Right lobe of liver (tissue), 6 donors: ENCODE measurements around the gene SCG3. TPM values are rescaled to one million over a fixed set of nuclear protein-coding genes. Genes with fewer than 3 reads are reported as not detected.
A peak's percentile ranks its signal among the peaks of the same experiment; 100 is the strongest.

Experiments used
- ATAC-seq, 4 donors: fragments of 200-7000 bp; cut with Tn5 transposase; one replicate each; pipeline ENCODE4 v1.9.1; 2020; ENCODE audit warnings: mild to moderate bottlenecking in 4 of 4, moderate library complexity in 4 of 4
- DNase-seq, 3 donors: peaks; one replicate each; pipeline ENCODE4 v3.0.0-alpha.2; 2020
- H3K27ac ChIP-seq, 3 donors: fragments of 200-600 bp; one replicate each; pipeline ENCODE4 v1.8.0; 2022
- H3K27me3 ChIP-seq, 2 donors: fragments of 200-600 bp; one replicate each; pipeline ENCODE4 v1.8.0; 2022
- H3K36me3 ChIP-seq, 4 donors: fragments of 200-600 bp; sonication (generic) in 1 of 4; one replicate each; pipeline versions ENCODE4 v1.5.1 to v1.8.0; 2017 to 2022; ENCODE audit warnings: control low read depth in 1 of 4
- H3K4me1 ChIP-seq, 4 donors: fragments of 200-600 bp; sonication (generic) in 1 of 4; one replicate each; pipeline versions ENCODE4 v1.5.1 to v1.8.0; 2017 to 2022; ENCODE audit warnings: control low read depth in 1 of 4
- H3K4me3 ChIP-seq, 3 donors: fragments of 200-600 bp; one replicate each; pipeline ENCODE4 v1.8.0; 2022
- H3K9me3 ChIP-seq, 4 donors: fragments of 200-600 bp; sonication (generic) in 1 of 4; one replicate each; pipeline versions ENCODE4 v1.5.1 to v1.8.0; 2017 to 2022; ENCODE audit warnings: control low read depth in 1 of 4
- CTCF ChIP-seq, 4 donors: fragments of 200-600 bp in 3 of 4; fragments of 450-650 bp in 1 of 4; IDR thresholded peaks; one replicate each; pipeline versions ENCODE4 v1.5.1 to v1.8.0; 2016 to 2022; ENCODE audit warnings: antibody characterized with exemption in 4 of 4, mild to moderate bottlenecking in 2 of 4
- POLR2A ChIP-seq: fragments of 450-650 bp; IDR thresholded peaks from one replicate; pipeline ENCODE4 v1.6.1; 2017; ENCODE audit warnings: antibody characterized with exemption, mild to moderate bottlenecking
- WGBS: methylation state at CpG from one replicate; pipeline ENCODE4 v1.1.6; 2018; ENCODE audit warnings: low coverage, low lambda C conversion rate; ENCODE audit not compliant: insufficient coverage; ENCODE audit errors: missing lambda C conversion rate; 5-methylcytosine and 5-hydroxymethylcytosine counted together
- intact Hi-C, 2 donors: fragments of 100-400 bp; cut with DNase I; formaldehyde crosslinking; loops; one replicate each; pipeline versions ENCODE4 v1.11.2 to v1.14.1; 2022
- long read RNA-seq: library from polyadenylated mRNA; unstranded; transcript quantifications from one replicate; pipeline ENCODE4 v2.0.0, GENCODE V29; 2019
- total RNA-seq, 6 experiments: library from RNA; depleted of rRNA in 2 of 6; stranded (reverse); fragments of >200 nt in 2 of 6; fragmentation: NEBNext Ultra II Directional in 3 of 6; extraction: Animal tissue kit (Norgen Biotek cat#: 25700) in 3 of 6; gene quantifications; one replicate each; pipeline versions ENCODE4 v1.1.0 to v1.2.4, GENCODE V29; 2016 to 2023
- donor health status: DM: no; HTN: yes; CAD: no.
- donor health status: DM: no; HTN: no; CAD: no.
- donor health status: DM: no; HTN: no; CAD: no.
- donor health status: DM: no; HTN: yes; CAD: no.
- donor health status: DM: no; HTN: yes; CAD: no.

The SCG3 gene
- not detected for total RNA-seq
- long read RNA-seq: 0 reads

DNA sequence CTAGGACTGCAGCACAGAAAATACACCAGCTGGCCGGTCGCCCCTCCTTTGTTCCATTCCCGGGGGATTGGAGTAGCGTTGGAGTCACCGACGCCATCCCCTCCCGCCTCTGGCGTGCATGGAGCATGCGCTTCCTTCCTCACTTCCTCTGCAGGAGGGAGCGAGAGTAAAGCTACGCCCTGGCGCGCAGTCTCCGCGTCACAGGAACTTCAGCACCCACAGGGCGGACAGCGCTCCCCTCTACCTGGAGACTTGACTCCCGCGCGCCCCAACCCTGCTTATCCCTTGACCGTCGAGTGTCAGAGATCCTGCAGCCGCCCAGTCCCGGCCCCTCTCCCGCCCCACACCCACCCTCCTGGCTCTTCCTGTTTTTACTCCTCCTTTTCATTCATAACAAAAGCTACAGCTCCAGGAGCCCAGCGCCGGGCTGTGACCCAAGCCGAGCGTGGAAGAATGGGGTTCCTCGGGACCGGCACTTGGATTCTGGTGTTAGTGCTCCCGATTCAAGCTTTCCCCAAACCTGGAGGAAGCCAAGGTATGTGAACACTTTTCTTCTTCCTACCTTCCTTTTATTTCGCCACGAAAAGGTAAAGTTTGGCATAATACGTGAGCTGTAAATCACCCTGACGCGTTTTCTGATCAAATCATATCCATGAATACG, at the start of gene SCG3:
TSS of gene SCG3 (plus strand) at position 201 of the 661 bp plus-strand sequence. CDS start at position 454, 253 bp downstream.
- intact Hi-C loops: no loop called here
- Histone ChIP-seq H3K27ac (no peak within 1 kb of the TSS), H3K4me3 (no peak within 1 kb of the TSS), H3K9me3 (no peaks in the 10 kb centered on the region), H3K36me3 (no peaks in the 10 kb centered on the region), H3K4me1 (peaks cover 0 to 6% (median 0%) of the 10 kb centered on the region in 4 donors), H3K27me3 (peaks cover 0 to 19% of the 10 kb centered on the region in 2 donors)
- DNase-seq (peak; percentile 65 to 81 (median 76)), ATAC-seq (peak; percentile 79 to 96 (median 93))
- TF ChIP-seq CTCF (IDR thresholded peaks at IDR 0.05): no peak
- no peak for TF ChIP-seq POLR2A
- 7% methylated on average over 22 of the region's 38 CpGs for WGBS

DNA sequence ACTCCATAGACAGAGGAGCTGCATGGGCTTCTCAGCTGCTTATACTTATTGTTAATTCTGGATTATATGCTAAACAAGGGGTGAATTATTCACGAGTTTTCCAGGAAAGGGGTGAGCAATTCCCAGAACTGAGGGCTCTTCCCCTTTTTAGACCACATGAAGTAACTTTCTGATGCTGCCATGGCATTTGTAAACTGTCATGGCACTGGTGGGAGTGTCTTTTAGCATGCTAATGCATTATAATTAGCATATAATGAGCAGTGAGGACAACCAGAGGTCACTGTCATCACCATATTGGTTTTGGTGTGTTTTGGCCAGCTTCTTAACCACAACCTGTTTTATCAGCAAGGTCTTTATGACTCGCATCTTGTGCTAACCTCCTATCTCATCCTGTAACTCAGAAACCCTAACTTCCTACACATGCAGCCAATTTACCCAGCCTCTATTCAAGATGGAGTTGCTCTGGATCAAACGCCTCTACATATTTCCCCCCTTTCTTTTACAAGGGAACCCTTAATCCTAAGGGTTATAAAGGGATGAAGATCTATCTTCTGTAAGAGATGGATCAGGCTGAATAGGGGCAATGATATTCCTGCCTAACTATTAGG, 46.6 kb upstream of the SCG3 start:
- Histone ChIP-seq H3K9me3 (no peaks in the 10 kb centered on the region), H3K4me1 (no peaks in the 10 kb centered on the region), H3K4me3 (no peak overlapping the region), H3K36me3 (no peaks in the 10 kb centered on the region), H3K27ac (no peak overlapping the region), H3K27me3 (no peaks in the 10 kb centered on the region)
- TF ChIP-seq POLR2A: no peak
- no peak for TF ChIP-seq CTCF (IDR thresholded peaks at IDR 0.05)
- DNase-seq: no peak
- intact Hi-C loops: no loop called here
- 35% methylated on average over 3 of the region's 3 CpGs for WGBS
- no peak for ATAC-seq

- peaks cover 0 to 12% (median 3%) of the 10 kb centered on the region in 4 donors for H3K4me1 ChIP-seq
- H3K27me3 ChIP-seq: no peaks in the 10 kb centered on the region
- no peaks in the 10 kb centered on the region for H3K9me3 ChIP-seq
- peak overlapping the region in 1 of 3 donors; percentile 40 for H3K27ac ChIP-seq
- intact Hi-C loops: no loop called here
- ATAC-seq (peak in 1 of 4 donors; percentile 32), DNase-seq (no peak)
- no peaks in the 10 kb centered on the region for H3K36me3 ChIP-seq
- no peak overlapping the region for H3K4me3 ChIP-seq
- TF ChIP-seq POLR2A (no peak), CTCF (IDR thresholded peaks at IDR 0.05) (no peak)
- WGBS: 68% methylated on average over 4 of the region's 4 CpGs
Observed at GRCh38 chr15:51641490-51642130, 39.7 kb upstream of the SCG3 start.

DNA sequence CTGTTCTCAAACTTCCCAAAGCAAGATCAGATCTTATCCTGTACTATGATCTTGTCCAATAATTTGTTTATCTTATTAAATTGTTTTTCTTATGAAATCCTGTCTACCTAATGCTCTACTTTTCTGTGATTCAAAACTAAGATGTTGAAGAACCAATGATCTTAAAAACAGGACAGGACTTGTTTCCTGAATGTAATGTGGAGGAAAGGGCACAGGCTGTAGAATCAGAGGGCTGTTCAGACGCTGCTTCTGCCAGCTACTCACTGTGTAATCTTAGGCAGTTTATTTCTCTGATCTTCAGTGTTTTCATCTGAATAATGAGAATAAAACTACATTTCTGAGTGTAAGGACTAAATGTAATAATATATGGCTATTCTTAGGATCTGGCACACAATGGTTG, 38.6 kb upstream of the SCG3 start:
- no peaks in the 10 kb centered on the region for H3K9me3 ChIP-seq
- no peak for TF ChIP-seq CTCF (IDR thresholded peaks at IDR 0.05)
- no peak for TF ChIP-seq POLR2A
- no peaks in the 10 kb centered on the region for H3K27me3 ChIP-seq
- H3K4me3 ChIP-seq: no peak overlapping the region
- no peak for DNase-seq
- intact Hi-C loops: no loop called here
- H3K27ac ChIP-seq: peak overlapping the region in 1 of 3 donors; percentile 19
- peak in 3 of 4 donors; percentile 62 to 63 (median 62) for ATAC-seq
- no peaks in the 10 kb centered on the region for H3K36me3 ChIP-seq
- WGBS: 20% methylated on average over 1 of the region's 1 CpG
- peaks cover 0 to 12% (median 3%) of the 10 kb centered on the region in 4 donors for H3K4me1 ChIP-seq
